ENCODE results near the gene DES. TPM values are rescaled to one million over a fixed set of nuclear protein-coding genes. Genes with fewer than 3 reads are reported as not detected.

Gene DES
- total RNA-seq, 1 donor from 2014 or later = not detected

GRCh38 chr2:219452361-219453317 lies 34.5 kb downstream of the DES start:
- Histone ChIP-seq H3K27me3 (ENCODE audit: control insufficient read depth, insufficient read depth, low read length) (no peaks in the 10 kb centered on the region), H3K36me3 (ENCODE audit: control insufficient read depth, insufficient read depth, low read length) (no peaks in the 10 kb centered on the region), H3K4me3 (ENCODE audit: low read depth, low read length) (no peak overlapping the region)
- no peak for FAIRE-seq
- TF ChIP-seq CTCF (IDR thresholded peaks at IDR 0.05; ENCODE audit: insufficient read depth, low read length, severe bottlenecking) = no peak
- DNase-seq (ENCODE audit: low read depth) = peak; percentile 94

GRCh38 chr2:219453671-219454590 lies 35.8 kb downstream of the DES start:
- FAIRE-seq (no peak), DNase-seq (ENCODE audit: low read depth) (no peak)

GRCh38 chr2:219455581-219455980 lies 37.4 kb downstream of the DES start:
- Histone ChIP-seq H3K4me3 (ENCODE audit: low read depth, low read length) (no peak overlapping the region), H3K27me3 (ENCODE audit: control insufficient read depth, insufficient read depth, low read length) (no peaks in the 10 kb centered on the region), H3K36me3 (ENCODE audit: control insufficient read depth, insufficient read depth, low read length) (no peaks in the 10 kb centered on the region)
- no peak for FAIRE-seq
- no peak for TF ChIP-seq CTCF (IDR thresholded peaks at IDR 0.05; ENCODE audit: insufficient read depth, low read length, severe bottlenecking)
- no peak for DNase-seq (ENCODE audit: low read depth)

More at GRCh38 chr2:219453671-219454590, 35.8 kb downstream of the DES start:
- no peak overlapping the region for H3K4me3 ChIP-seq (ENCODE audit: low read depth, low read length)
- H3K36me3 ChIP-seq (ENCODE audit: control insufficient read depth, insufficient read depth, low read length) = no peaks in the 10 kb centered on the region
- TF ChIP-seq CTCF (IDR thresholded peaks at IDR 0.05; ENCODE audit: insufficient read depth, low read length, severe bottlenecking) = no peak
- no peaks in the 10 kb centered on the region for H3K27me3 ChIP-seq (ENCODE audit: control insufficient read depth, insufficient read depth, low read length)

- Histone ChIP-seq H3K36me3 (ENCODE audit: control insufficient read depth, insufficient read depth, low read length) (peaks cover 1% of the 10 kb centered on the region), H3K27me3 (ENCODE audit: control insufficient read depth, insufficient read depth, low read length) (no peaks in the 10 kb centered on the region), H3K4me3 (ENCODE audit: low read depth, low read length) (no peak overlapping the region)
- TF ChIP-seq CTCF (IDR thresholded peaks at IDR 0.05; ENCODE audit: insufficient read depth, low read length, severe bottlenecking) = peak; percentile 13
- DNase-seq (ENCODE audit: low read depth) (peak; percentile 65), FAIRE-seq (no peak)
These were observed 39.7 kb downstream of the DES start for GRCh38 chr2:219457784-219458369.

- TF ChIP-seq CTCF (IDR thresholded peaks at IDR 0.05; ENCODE audit: insufficient read depth, low read length, severe bottlenecking) = no peak
- Histone ChIP-seq H3K4me3 (ENCODE audit: low read depth, low read length) (no peak overlapping the region), H3K27me3 (ENCODE audit: control insufficient read depth, insufficient read depth, low read length) (no peaks in the 10 kb centered on the region), H3K36me3 (ENCODE audit: control insufficient read depth, insufficient read depth, low read length) (peaks cover 1% of the 10 kb centered on the region)
- FAIRE-seq = no peak
- DNase-seq (ENCODE audit: low read depth) = no peak
These were observed 40.8 kb downstream of the DES start for GRCh38 chr2:219458996-219459395.
